HepG2 (cell line): Measurements from ENCODE around the gene NCKAP5L. TPM values are rescaled to one million over a fixed set of nuclear protein-coding genes. Genes with fewer than 3 reads are reported as not detected.
A peak's percentile ranks its signal among the peaks of the same experiment; 100 is the strongest.

Experiments used
- DMAP1 ChIP-seq: IDR thresholded peaks from 2 replicates; pipeline ENCODE4 v1.6.1; 2016
- FOXK2 ChIP-seq: fragments of 450-650 bp; IDR thresholded peaks from 2 replicates; pipeline ENCODE4 v1.6.1; 2016
- HDAC6 ChIP-seq: fragments of 200-600 bp; sonication (generic); IDR thresholded peaks from 2 replicates; pipeline ENCODE4 v1.7.0; 2017; ENCODE audit warnings: mild to moderate bottlenecking, antibody characterized with exemption, low read length, low read depth
- KLF16 ChIP-seq, 2 experiments: sonication (generic) in 1 of 2; formaldehyde crosslinking in 1 of 2; IDR thresholded peaks; 2 replicates each; pipeline versions ENCODE4 v1.6.1 to v1.8.0; 2016 to 2023; ENCODE audit warnings: missing genetic modification reagents in 2 of 2, missing compliant biosample characterization in 1 of 2
- MED13 ChIP-seq: sonication (generic); formaldehyde crosslinking; IDR thresholded peaks from 2 replicates; pipeline ENCODE4 v1.5.0; 2020; ENCODE audit warnings: missing genetic modification reagents
- NFE2L1 ChIP-seq: sonication (generic); formaldehyde crosslinking; IDR thresholded peaks from 2 replicates; pipeline ENCODE4 v1.4.0; 2020; ENCODE audit warnings: missing genetic modification reagents, mild to moderate bottlenecking, borderline replicate concordance
- RARG ChIP-seq: sonication (generic); formaldehyde crosslinking; IDR thresholded peaks from 2 replicates; pipeline ENCODE4 v1.4.0; 2020; ENCODE audit warnings: low read depth, mild to moderate bottlenecking, missing genetic modification reagents
- SMAD9 ChIP-seq: sonication (generic); formaldehyde crosslinking; IDR thresholded peaks from 2 replicates; pipeline ENCODE4 v1.5.1; 2020; ENCODE audit warnings: mild to moderate bottlenecking, missing genetic modification reagents
- TBL1XR1 ChIP-seq: fragments of 150-350 bp; IDR thresholded peaks from 2 replicates; pipeline ENCODE4 v1.6.1; 2014; ENCODE audit warnings: borderline replicate concordance, low read length; ENCODE audit not compliant: partially characterized antibody
- ZFP91 ChIP-seq: sonication (generic); formaldehyde crosslinking; IDR thresholded peaks from 2 replicates; pipeline ENCODE4 v1.9.0; 2022; ENCODE audit warnings: missing genetic modification reagents, mild to moderate bottlenecking, borderline replicate concordance
- ZNF143 ChIP-seq: sonication (generic); formaldehyde crosslinking; IDR thresholded peaks from 2 replicates; pipeline ENCODE4 v1.4.0; 2020; ENCODE audit warnings: missing genetic modification reagents
- ZNF543 ChIP-seq: sonication (generic); formaldehyde crosslinking; IDR thresholded peaks from 2 replicates; pipeline ENCODE4 v1.4.0; 2020; ENCODE audit warnings: mild to moderate bottlenecking, missing genetic modification reagents
- ZNF737 ChIP-seq: sonication (generic); formaldehyde crosslinking; IDR thresholded peaks from 2 replicates; pipeline ENCODE4 v1.5.0; 2020; ENCODE audit warnings: missing genetic modification reagents, mild to moderate bottlenecking, borderline replicate concordance
- ZNF749 ChIP-seq: sonication (generic); formaldehyde crosslinking; IDR thresholded peaks from 2 replicates; pipeline ENCODE4 v1.8.0; 2022; ENCODE audit warnings: mild to moderate bottlenecking, missing genetic modification reagents, moderate library complexity, borderline replicate concordance
- ZUFSP ChIP-seq: sonication (generic); formaldehyde crosslinking; IDR thresholded peaks from 2 replicates; pipeline ENCODE4 v1.9.0; 2021; ENCODE audit warnings: missing genetic modification reagents, mild to moderate bottlenecking, borderline replicate concordance
- polyA plus RNA-seq, 8 experiments: library from polyadenylated mRNA; depleted of rRNA in 3 of 8; stranded (reverse) in 7 of 8; unstranded in 1 of 8; fragments of >200 nt; fragmentation: Illumina TruSeq in 4 of 8; extraction: Trizol in 4 of 8; gene quantifications; 2 replicates each; pipeline versions ENCODE4 v1.2.1 to v1.2.3, GENCODE V29; 2011 to 2016; ENCODE audit warnings: low read depth in 4 of 8, missing spikeins in 1 of 8, mixed read lengths in 1 of 8; ENCODE audit not compliant: insufficient read depth in 1 of 8
- total RNA-seq, 5 experiments: library from RNA; depleted of rRNA; stranded (reverse); fragments of >200 nt; fragmentation: Illumina TruSeq; extraction: Trizol; gene quantifications; 2 replicates each; pipeline ENCODE4 v1.2.3, GENCODE V29; 2016; ENCODE audit warnings: low read depth in 1 of 5
- TF ChIP-seq, protein P1 (sequence below): sonication (generic); formaldehyde crosslinking; IDR thresholded peaks from 2 replicates; pipeline ENCODE4 v1.9.0; 2021; ENCODE audit warnings: mild to moderate bottlenecking, missing genetic modification reagents
- TF ChIP-seq, protein P2 (sequence below): sonication (generic); formaldehyde crosslinking; IDR thresholded peaks from 2 replicates; pipeline ENCODE4 v1.5.1; 2020; ENCODE audit warnings: mild to moderate bottlenecking, moderate library complexity, missing genetic modification reagents

The NCKAP5L gene
- total and polyA plus RNA-seq, 2 of the 13 experiments (the other 11 are each of a cell fraction or from before 2014, with no cell fraction given): 4.1 to 9.0 TPM

DNA sequence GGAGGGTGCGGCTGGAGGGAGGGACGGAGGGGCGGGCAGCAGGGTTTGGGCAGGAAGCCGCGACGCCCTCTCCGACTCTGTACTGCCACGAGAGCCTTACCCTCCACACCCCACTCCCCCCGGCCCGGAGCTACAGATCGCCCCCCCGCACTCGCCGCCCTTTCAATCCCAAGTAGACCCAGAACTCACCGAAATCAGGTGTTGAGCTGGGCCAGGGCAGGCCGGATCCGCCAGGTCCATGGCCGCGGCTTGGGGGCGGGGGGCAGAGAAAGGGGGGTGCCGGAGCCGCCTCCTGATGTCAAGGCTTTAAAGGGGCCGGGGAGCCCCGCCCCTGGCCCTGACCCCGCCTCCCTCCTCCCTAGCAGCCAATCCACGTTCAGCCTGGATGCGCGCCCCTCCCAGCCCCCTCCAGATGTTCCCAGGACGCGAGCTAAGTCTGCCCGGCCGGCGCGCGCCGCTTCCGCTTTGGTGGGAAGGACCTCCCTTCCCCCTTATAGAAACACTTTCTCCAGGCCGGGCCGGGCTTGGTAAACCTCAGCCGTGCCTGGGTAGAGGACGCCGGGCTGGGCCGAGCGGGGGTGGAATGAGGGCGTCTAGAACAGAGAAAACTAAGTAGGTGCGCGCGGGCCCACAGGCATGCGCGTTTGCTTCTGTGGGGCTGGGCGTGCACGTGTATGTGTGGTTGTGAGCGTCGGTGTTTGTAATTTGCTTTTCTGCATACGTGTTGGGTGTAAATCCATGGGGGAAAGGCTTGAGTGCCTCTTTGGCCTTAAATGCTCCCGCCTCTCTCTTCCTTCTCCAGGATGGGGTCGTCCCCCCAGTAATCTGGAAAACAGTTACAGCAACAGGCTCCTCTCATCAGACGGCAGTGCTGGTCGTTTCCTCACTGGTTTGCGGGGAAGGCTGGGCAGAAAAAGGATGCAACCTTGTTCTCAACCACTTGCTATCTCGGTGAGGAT lies at the start of gene NCKAP5L (continued):
- TF ChIP-seq, protein P1, sequence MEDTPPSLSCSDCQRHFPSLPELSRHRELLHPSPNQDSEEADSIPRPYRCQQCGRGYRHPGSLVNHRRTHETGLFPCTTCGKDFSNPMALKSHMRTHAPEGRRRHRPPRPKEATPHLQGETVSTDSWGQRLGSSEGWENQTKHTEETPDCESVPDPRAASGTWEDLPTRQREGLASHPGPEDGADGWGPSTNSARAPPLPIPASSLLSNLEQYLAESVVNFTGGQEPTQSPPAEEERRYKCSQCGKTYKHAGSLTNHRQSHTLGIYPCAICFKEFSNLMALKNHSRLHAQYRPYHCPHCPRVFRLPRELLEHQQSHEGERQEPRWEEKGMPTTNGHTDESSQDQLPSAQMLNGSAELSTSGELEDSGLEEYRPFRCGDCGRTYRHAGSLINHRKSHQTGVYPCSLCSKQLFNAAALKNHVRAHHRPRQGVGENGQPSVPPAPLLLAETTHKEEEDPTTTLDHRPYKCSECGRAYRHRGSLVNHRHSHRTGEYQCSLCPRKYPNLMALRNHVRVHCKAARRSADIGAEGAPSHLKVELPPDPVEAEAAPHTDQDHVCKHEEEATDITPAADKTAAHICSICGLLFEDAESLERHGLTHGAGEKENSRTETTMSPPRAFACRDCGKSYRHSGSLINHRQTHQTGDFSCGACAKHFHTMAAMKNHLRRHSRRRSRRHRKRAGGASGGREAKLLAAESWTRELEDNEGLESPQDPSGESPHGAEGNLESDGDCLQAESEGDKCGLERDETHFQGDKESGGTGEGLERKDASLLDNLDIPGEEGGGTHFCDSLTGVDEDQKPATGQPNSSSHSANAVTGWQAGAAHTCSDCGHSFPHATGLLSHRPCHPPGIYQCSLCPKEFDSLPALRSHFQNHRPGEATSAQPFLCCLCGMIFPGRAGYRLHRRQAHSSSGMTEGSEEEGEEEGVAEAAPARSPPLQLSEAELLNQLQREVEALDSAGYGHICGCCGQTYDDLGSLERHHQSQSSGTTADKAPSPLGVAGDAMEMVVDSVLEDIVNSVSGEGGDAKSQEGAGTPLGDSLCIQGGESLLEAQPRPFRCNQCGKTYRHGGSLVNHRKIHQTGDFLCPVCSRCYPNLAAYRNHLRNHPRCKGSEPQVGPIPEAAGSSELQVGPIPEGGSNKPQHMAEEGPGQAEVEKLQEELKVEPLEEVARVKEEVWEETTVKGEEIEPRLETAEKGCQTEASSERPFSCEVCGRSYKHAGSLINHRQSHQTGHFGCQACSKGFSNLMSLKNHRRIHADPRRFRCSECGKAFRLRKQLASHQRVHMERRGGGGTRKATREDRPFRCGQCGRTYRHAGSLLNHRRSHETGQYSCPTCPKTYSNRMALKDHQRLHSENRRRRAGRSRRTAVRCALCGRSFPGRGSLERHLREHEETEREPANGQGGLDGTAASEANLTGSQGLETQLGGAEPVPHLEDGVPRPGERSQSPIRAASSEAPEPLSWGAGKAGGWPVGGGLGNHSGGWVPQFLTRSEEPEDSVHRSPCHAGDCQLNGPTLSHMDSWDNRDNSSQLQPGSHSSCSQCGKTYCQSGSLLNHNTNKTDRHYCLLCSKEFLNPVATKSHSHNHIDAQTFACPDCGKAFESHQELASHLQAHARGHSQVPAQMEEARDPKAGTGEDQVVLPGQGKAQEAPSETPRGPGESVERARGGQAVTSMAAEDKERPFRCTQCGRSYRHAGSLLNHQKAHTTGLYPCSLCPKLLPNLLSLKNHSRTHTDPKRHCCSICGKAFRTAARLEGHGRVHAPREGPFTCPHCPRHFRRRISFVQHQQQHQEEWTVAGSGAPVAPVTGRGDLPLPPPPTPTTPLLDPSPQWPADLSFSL (CRISPR knock-in tag): no peak
- peak; percentile 64 for TF ChIP-seq DMAP1 (CRISPR knock-in tag)
- no peak for TF ChIP-seq HDAC6
- no peak for TF ChIP-seq TBL1XR1
- peak in 1 of 2 experiments; percentile 72; a peak in 1 of 4 replicates for TF ChIP-seq KLF16 (CRISPR knock-in tag; IDR thresholded peaks at IDR 0.05)
- TF ChIP-seq ZNF143: no peak
- TF ChIP-seq SMAD9 (CRISPR knock-in tag): no peak
- TF ChIP-seq ZFP91 (CRISPR knock-in tag): no peak
- peak; percentile 30; the same call in 1 of the 2 replicates for TF ChIP-seq ZNF737
- no peak for TF ChIP-seq FOXK2
- no peak for TF ChIP-seq NFE2L1
- TF ChIP-seq ZNF543 (CRISPR knock-in tag): no peak
- TF ChIP-seq RARG (CRISPR knock-in tag): no peak
- TF ChIP-seq, protein P2, sequence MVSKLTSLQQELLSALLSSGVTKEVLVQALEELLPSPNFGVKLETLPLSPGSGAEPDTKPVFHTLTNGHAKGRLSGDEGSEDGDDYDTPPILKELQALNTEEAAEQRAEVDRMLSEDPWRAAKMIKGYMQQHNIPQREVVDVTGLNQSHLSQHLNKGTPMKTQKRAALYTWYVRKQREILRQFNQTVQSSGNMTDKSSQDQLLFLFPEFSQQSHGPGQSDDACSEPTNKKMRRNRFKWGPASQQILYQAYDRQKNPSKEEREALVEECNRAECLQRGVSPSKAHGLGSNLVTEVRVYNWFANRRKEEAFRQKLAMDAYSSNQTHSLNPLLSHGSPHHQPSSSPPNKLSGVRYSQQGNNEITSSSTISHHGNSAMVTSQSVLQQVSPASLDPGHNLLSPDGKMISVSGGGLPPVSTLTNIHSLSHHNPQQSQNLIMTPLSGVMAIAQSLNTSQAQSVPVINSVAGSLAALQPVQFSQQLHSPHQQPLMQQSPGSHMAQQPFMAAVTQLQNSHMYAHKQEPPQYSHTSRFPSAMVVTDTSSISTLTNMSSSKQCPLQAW (CRISPR knock-in tag): peak; percentile 63
- no peak for TF ChIP-seq MED13 (CRISPR knock-in tag)
- TF ChIP-seq ZNF749 (CRISPR knock-in tag): 0 out of 2 replicates have a peak, but pooled peaks have one; percentile 63
- TF ChIP-seq ZUFSP (CRISPR knock-in tag): no peak
